ENCODE data around the gene UBE2J2. TPM values are rescaled to one million over a fixed set of nuclear protein-coding genes. Genes with fewer than 3 reads are reported as not detected.
"Not testable (repeated sequence)": the region's sequence is repeated elsewhere in the genome, so short reads cannot be mapped to it uniquely, and the experiment has no call there.

UBE2J2 gene
- total RNA-seq, 3 donors from 2014 or later: 37.0 to 39.8 (median 37.4) TPM

- no peaks in the 10 kb centered on the region for H3K9me3 ChIP-seq
- peaks cover 11% of the 10 kb centered on the region for H3K36me3 ChIP-seq
- TF ChIP-seq POLR2A (IDR thresholded peaks at IDR 0.05): no peak
- TF ChIP-seq POLR2AphosphoS5 (IDR thresholded peaks at IDR 0.05): no peak
- TF ChIP-seq CTCF (IDR thresholded peaks at IDR 0.05): no peak
- no peaks in the 10 kb centered on the region for H3K4me1 ChIP-seq
- no peaks in the 10 kb centered on the region for H3K27me3 ChIP-seq
- no peak overlapping the region for H3K4me3 ChIP-seq
- no peak overlapping the region for H3K27ac ChIP-seq
- DNase-seq (ENCODE audit: low spot score in 2 of 2): no peak
- intact Hi-C loops (cut with DNase I; ENCODE audit: low total_unique reads): no loop called here
Observed at GRCh38 chr1:1253314-1253713, 20.3 kb downstream of the UBE2J2 start.

- TF ChIP-seq POLR2AphosphoS5 (IDR thresholded peaks at IDR 0.05): no peak
- TF ChIP-seq CTCF (IDR thresholded peaks at IDR 0.05): no peak
- TF ChIP-seq POLR2A (IDR thresholded peaks at IDR 0.05): no peak
- no peak overlapping the region for H3K4me3 ChIP-seq
- no peaks in the 10 kb centered on the region for H3K9me3 ChIP-seq
- intact Hi-C loops (cut with DNase I; ENCODE audit: low total_unique reads): no loop called here
- H3K27ac ChIP-seq: no peak overlapping the region
- H3K36me3 ChIP-seq: peaks cover 10% of the 10 kb centered on the region
- peaks cover 2 to 20% of the 10 kb centered on the region in 2 donors for H3K27me3 ChIP-seq
- no peak for DNase-seq (ENCODE audit: low spot score in 2 of 2)
- H3K4me1 ChIP-seq: peaks cover 0 to 8% of the 10 kb centered on the region in 2 donors
Observed at GRCh38 chr1:1250786-1251284, 22.8 kb downstream of the UBE2J2 start.

DNA sequence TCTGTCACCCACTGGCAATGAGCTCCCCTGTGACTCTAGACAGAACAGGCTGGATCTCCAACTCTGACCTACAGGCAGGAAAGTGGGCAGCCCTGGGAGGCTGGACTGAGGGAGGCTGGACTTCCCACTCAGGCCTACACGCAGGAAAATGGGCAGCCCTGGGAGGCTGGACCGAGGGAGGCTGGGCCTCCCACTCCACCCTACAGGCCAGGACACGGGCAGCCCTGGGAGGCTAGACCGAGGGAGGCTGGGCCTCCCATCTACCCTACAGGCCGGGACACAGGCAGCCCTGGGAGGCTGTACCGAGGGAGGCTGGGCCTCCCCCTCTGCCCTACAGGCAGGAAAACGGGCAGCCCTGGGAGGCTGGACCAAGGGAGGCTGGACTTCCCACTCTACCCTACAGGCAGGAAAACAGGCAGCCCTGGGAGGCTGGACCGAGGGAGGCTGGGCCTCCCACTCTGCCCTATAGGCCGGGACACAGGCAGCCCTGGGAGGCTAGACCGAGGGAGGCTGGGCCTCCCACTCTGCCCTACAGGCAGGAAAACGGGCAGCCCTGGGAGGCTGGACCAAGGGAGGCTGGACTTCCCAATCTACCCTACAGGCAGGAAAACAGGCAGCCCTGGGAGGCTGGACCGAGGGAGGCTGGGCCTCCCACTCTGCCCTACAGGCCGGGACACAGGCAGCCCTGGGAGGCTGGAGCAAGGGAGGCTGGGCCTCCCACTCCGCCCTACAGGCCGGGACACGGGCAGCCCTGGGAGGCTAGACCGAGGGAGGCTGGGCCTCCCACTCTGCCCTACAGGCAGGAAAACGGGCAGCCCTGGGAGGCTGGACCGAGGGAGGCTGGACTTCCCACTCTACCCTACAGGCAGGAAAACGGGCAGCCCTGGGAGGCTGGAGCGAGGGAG, 25.4 kb downstream of the UBE2J2 start:
- H3K4me3 ChIP-seq; DNase-seq (ENCODE audit: low spot score in 2 of 2); H3K27ac ChIP-seq; H3K4me1 ChIP-seq; intact Hi-C loops (cut with DNase I; ENCODE audit: low total_unique reads); H3K36me3 ChIP-seq; H3K9me3 ChIP-seq: not testable (repeated sequence)
- peaks cover 8 to 26% of the 10 kb centered on the region in 2 donors for H3K27me3 ChIP-seq

- intact Hi-C loops (cut with DNase I; ENCODE audit: low total_unique reads): no loop called here
- Histone ChIP-seq H3K9me3 (no peaks in the 10 kb centered on the region), H3K27ac (no peak overlapping the region), H3K4me3 (no peak overlapping the region), H3K4me1 (peaks cover 0 to 8% of the 10 kb centered on the region in 2 donors), H3K36me3 (no peaks in the 10 kb centered on the region), H3K27me3 (peaks cover 8 to 26% of the 10 kb centered on the region in 2 donors)
- TF ChIP-seq POLR2A (IDR thresholded peaks at IDR 0.05) (no peak), POLR2AphosphoS5 (IDR thresholded peaks at IDR 0.05) (no peak), CTCF (IDR thresholded peaks at IDR 0.05) (no peak)
- no peak for DNase-seq (ENCODE audit: low spot score in 2 of 2)
Observed at GRCh38 chr1:1247341-1247913, 26.2 kb downstream of the UBE2J2 start.

- H3K4me1 ChIP-seq: peaks cover 0 to 8% of the 10 kb centered on the region in 2 donors
- no peak for DNase-seq (ENCODE audit: low spot score in 2 of 2)
- intact Hi-C loops (cut with DNase I; ENCODE audit: low total_unique reads): no loop called here
- no peaks in the 10 kb centered on the region for H3K36me3 ChIP-seq
- H3K4me3 ChIP-seq: peak within 1 kb of the TSS in 2 of 3 donors; percentile 15 to 51
- TF ChIP-seq POLR2A (IDR thresholded peaks at IDR 0.05) (no peak), POLR2AphosphoS5 (IDR thresholded peaks at IDR 0.05) (no peak), CTCF (IDR thresholded peaks at IDR 0.05) (no peak)
- no peak within 1 kb of the TSS for H3K27ac ChIP-seq
- H3K9me3 ChIP-seq: no peaks in the 10 kb centered on the region
- peaks cover 8 to 26% of the 10 kb centered on the region in 2 donors for H3K27me3 ChIP-seq
Observed at GRCh38 chr1:1246577-1247340, 26.9 kb downstream of the UBE2J2 start, which contains the start of gene C1QTNF12. C1QTNF12 (minus strand) TSS chr1:1246722; CDS start chr1:1246690, 32 bp downstream.
